SK-N-SH (cell line): ENCODE measurements around the gene AGXT2. TPM values are rescaled to one million over a fixed set of nuclear protein-coding genes. Genes with fewer than 3 reads are reported as not detected.
"Not testable (repeated sequence)": the region's sequence is repeated elsewhere in the genome, so short reads cannot be mapped to it uniquely, and the experiment has no call there.

Experiments
- CTCF ChIA-PET: fragments of 300-600, 350-600 bp; formaldehyde crosslinking; extraction: SDS; loops from one replicate; lab custom pipeline; 2021; lab: Yijun Ruan, JAX
- POLR2A ChIA-PET: fragments of 350-600 bp; sonication (Branson Sonifier 250); formaldehyde crosslinking; extraction: SDS; loops from one replicate; lab custom pipeline; 2020; ENCODE audit warnings: antibody characterized with exemption, inconsistent platforms; lab: Yijun Ruan, JAX
- DNase-seq: peaks from one replicate; pipeline ENCODE4 v3.0.0; 2012
- H2AFZ ChIP-seq: fragments of 200-600 bp; sonication (generic); 2 replicates; pipeline ENCODE4 v1.8.1; 2016; ENCODE audit warnings: antibody characterized with exemption, mild to moderate bottlenecking, low read depth
- H3F3A ChIP-seq: fragments of 200-600 bp; sonication (generic); replicated peaks from 2 replicates; pipeline ENCODE3; 2016; ENCODE audit warnings: antibody characterized with exemption, mild to moderate bottlenecking; ENCODE audit not compliant: insufficient read depth
- H3K27ac ChIP-seq, 2 experiments: fragments of 200-500 bp in 1 of 2; fragments of 200-600 bp in 1 of 2; sonication (Bioruptor generic) in 1 of 2; sonication (generic), shearing (Covaris generic) in 1 of 2; 2 replicates each; pipeline versions ENCODE4 v1.5.1 to v1.6.1; 2014 to 2016; ENCODE audit warnings: low read depth in 2 of 2, inconsistent platforms in 1 of 2, low read length in 1 of 2, mild to moderate bottlenecking in 1 of 2, mixed read lengths in 1 of 2
- H3K27me3 ChIP-seq: fragments of 200-600 bp; sonication (generic), shearing (Covaris generic); 2 replicates; pipeline ENCODE4 v1.6.1; 2016; ENCODE audit warnings: mixed run types; ENCODE audit not compliant: insufficient read depth
- H3K36me3 ChIP-seq, 2 experiments: fragments of 200-500 bp in 1 of 2; fragments of 200-600 bp in 1 of 2; sonication (Bioruptor generic) in 1 of 2; sonication (generic) in 1 of 2; replicated peaks in 1 of 2; 2 replicates each; pipeline versions ENCODE3 to v1.5.1; 2014 to 2016; ENCODE audit warnings: low read length in 1 of 2, mild to moderate bottlenecking in 1 of 2; ENCODE audit not compliant: insufficient read depth in 2 of 2, control insufficient read depth in 1 of 2
- H3K4me1 ChIP-seq, 2 experiments: fragments of 200-500 bp in 1 of 2; fragments of 200-600 bp in 1 of 2; sonication (Bioruptor generic) in 1 of 2; sonication (generic), shearing (Covaris generic) in 1 of 2; 2 replicates each; pipeline versions ENCODE4 v1.5.1 to v1.6.1; 2014 to 2016; ENCODE audit warnings: low read depth in 1 of 2, low read length in 1 of 2, mixed run types in 1 of 2; ENCODE audit not compliant: insufficient read depth in 2 of 2, control insufficient read depth in 1 of 2
- H3K4me2 ChIP-seq: fragments of 200-600 bp; sonication (generic), shearing (Covaris generic); 2 replicates; pipeline ENCODE4 v1.6.1; 2017; ENCODE audit warnings: mixed run types
- H3K4me3 ChIP-seq, 2 experiments: fragments of 200-500 bp in 1 of 2; fragments of 200-600 bp in 1 of 2; sonication (Bioruptor generic) in 1 of 2; sonication (generic), shearing (Covaris generic) in 1 of 2; 2 replicates each; pipeline versions ENCODE4 v1.5.1 to v1.8.1; 2014 to 2016; ENCODE audit warnings: low read depth in 2 of 2, inconsistent platforms in 1 of 2, low read length in 1 of 2, mild to moderate bottlenecking in 1 of 2, mixed read lengths in 1 of 2, moderate library complexity in 1 of 2
- H3K79me2 ChIP-seq: fragments of 200-600 bp; sonication (generic); 2 replicates; pipeline ENCODE4 v1.8.1; 2017; ENCODE audit warnings: mild to moderate bottlenecking; ENCODE audit not compliant: insufficient read depth
- H3K9ac ChIP-seq: fragments of 200-600 bp; sonication (generic); 2 replicates; pipeline ENCODE4 v1.6.1; 2017; ENCODE audit warnings: mixed run types
- H3K9me2 ChIP-seq: fragments of 200-600 bp; sonication (generic); 2 replicates; pipeline ENCODE4 v1.6.1; 2017; ENCODE audit warnings: mixed run types
- H3K9me3 ChIP-seq: fragments of 200-600 bp; sonication (generic); 2 replicates; pipeline ENCODE4 v1.6.1; 2017; ENCODE audit warnings: mixed run types, mild to moderate bottlenecking, moderate library complexity
- H4K20me1 ChIP-seq: fragments of 200-600 bp; sonication (generic); 2 replicates; pipeline ENCODE4 v1.6.1; 2017; ENCODE audit warnings: mild to moderate bottlenecking, mixed run types; ENCODE audit not compliant: insufficient read depth
- CHD2 ChIP-seq: fragments of 150-350 bp; IDR thresholded peaks from 2 replicates; pipeline ENCODE4 v1.6.1; 2018; ENCODE audit warnings: low read length; ENCODE audit not compliant: partially characterized antibody
- CTCF ChIP-seq: fragments of 200-600 bp; sonication (generic); IDR thresholded peaks from 2 replicates; pipeline ENCODE4 v1.6.1; 2017; ENCODE audit warnings: antibody characterized with exemption, mild to moderate bottlenecking, moderate library complexity
- ELF1 ChIP-seq: IDR thresholded peaks from 2 replicates; pipeline ENCODE4 v1.4.0; 2012
- FOXJ3 ChIP-seq: sonication (generic); formaldehyde crosslinking; IDR thresholded peaks from 2 replicates; pipeline ENCODE4 v1.5.1; 2020; ENCODE audit warnings: mild to moderate bottlenecking, missing genetic modification reagents
- GATA2 ChIP-seq: sonication (generic); formaldehyde crosslinking; IDR thresholded peaks from 2 replicates; pipeline ENCODE4 v1.5.0; 2020; ENCODE audit warnings: mild to moderate bottlenecking, missing genetic modification reagents
- IRF3 ChIP-seq: fragments of 150-350 bp; IDR thresholded peaks from 2 replicates; pipeline ENCODE4 v1.6.1; 2016; ENCODE audit warnings: mild to moderate bottlenecking, low read depth, low read length
- JUND ChIP-seq: IDR thresholded peaks from 2 replicates; pipeline ENCODE4 v1.4.0; 2012
- MXI1 ChIP-seq: IDR thresholded peaks from 2 replicates; pipeline ENCODE4 v1.6.1; 2012; ENCODE audit warnings: mild to moderate bottlenecking, low read depth, low read length, improper control_type of control experiment
- NFIC ChIP-seq: IDR thresholded peaks from 2 replicates; pipeline ENCODE4 v1.4.0; 2012; ENCODE audit warnings: borderline replicate concordance
- NRF1 ChIP-seq: IDR thresholded peaks from 2 replicates; pipeline ENCODE4 v1.6.1; 2012; ENCODE audit warnings: low read depth, mild to moderate bottlenecking, low read length
- PBX3 ChIP-seq: IDR thresholded peaks from 2 replicates; pipeline ENCODE4; 2012
- POLR2AphosphoS5 ChIP-seq: IDR thresholded peaks from 2 replicates; pipeline ENCODE4 v1.6.1; 2012; ENCODE audit warnings: low read depth, low read length
- RAD21 ChIP-seq: IDR thresholded peaks from 2 replicates; pipeline ENCODE4 v1.6.1; 2012; ENCODE audit warnings: mild to moderate bottlenecking, low read length
- RCOR1 ChIP-seq: fragments of 150-350 bp; IDR thresholded peaks from 2 replicates; pipeline ENCODE4 v1.6.1; 2017; ENCODE audit warnings: antibody characterized with exemption, low read length
- RXRA ChIP-seq: IDR thresholded peaks from 2 replicates; pipeline ENCODE4 v1.4.0; 2012; ENCODE audit warnings: low read depth, mild to moderate bottlenecking, borderline replicate concordance
- SMC3 ChIP-seq: IDR thresholded peaks from 2 replicates; pipeline ENCODE4 v1.6.1; 2012; ENCODE audit warnings: low read depth, low read length, improper control_type of control experiment
- TAF1 ChIP-seq: IDR thresholded peaks from 2 replicates; pipeline ENCODE4 v1.6.1; 2012; ENCODE audit warnings: low read depth, mild to moderate bottlenecking, low read length, moderate library complexity, borderline replicate concordance
- TCF12 ChIP-seq: IDR thresholded peaks from 2 replicates; pipeline ENCODE4 v1.4.0; 2012
- USF1 ChIP-seq: IDR thresholded peaks from 2 replicates; pipeline ENCODE4 v1.4.0; 2012; ENCODE audit warnings: low read depth, borderline replicate concordance
- YY1 ChIP-seq: IDR thresholded peaks from 2 replicates; pipeline ENCODE4 v1.4.0; 2012; ENCODE audit warnings: low read depth, mild to moderate bottlenecking
- WGBS: methylation state at CpG from one replicate; pipeline ENCODE4 v1.1.6; 2017; ENCODE audit warnings: low lambda C conversion rate; 5-methylcytosine and 5-hydroxymethylcytosine counted together
- polyA plus RNA-seq, 3 experiments: library from polyadenylated mRNA; depleted of rRNA; stranded (reverse); fragments of >200 nt; gene quantifications; 2 replicates each; pipeline ENCODE4 v1.2.3, GENCODE V29; 2012

Gene AGXT2
- polyA plus RNA-seq, 1 of the 3 experiments (the other 2 are of a cell fraction): not detected

- TF ChIP-seq TAF1: no peak
Measured at GRCh38 chr5:35038891-35039290, 8.9 kb downstream of the AGXT2 start (continued).

GRCh38 chr5:35036536-35036935 is 11.2 kb downstream of the AGXT2 start:
- ChIA-PET CTCF (interaction anchor here (0.6 to 3.1 kb wide), 2 partner anchors 33 to 515 kb away, joined by 3 to 9 read pairs; no protein-coding TSS in a partner anchor), POLR2A (no interaction called here)
- Histone ChIP-seq H3K9me2 (no peaks in the 10 kb centered on the region), H4K20me1 (no peaks in the 10 kb centered on the region), H3K27me3 (peaks cover 13% of the 10 kb centered on the region; the same call in 1 of the 2 replicates), H3K36me3 (no peaks in the 10 kb centered on the region), H3K9me3 (no peaks in the 10 kb centered on the region), H3K4me2 (no peak overlapping the region), H3K9ac (no peak overlapping the region), H3K4me3 (no peak overlapping the region), H3K4me1 (no peaks in the 10 kb centered on the region), H3F3A (no peaks in the 10 kb centered on the region), H2AFZ (no peak overlapping the region), H3K27ac (no peak overlapping the region), H3K79me2 (no peaks in the 10 kb centered on the region)
- no peak for TF ChIP-seq ELF1
- no peak for TF ChIP-seq YY1
- TF ChIP-seq FOXJ3 (CRISPR knock-in tag): no peak
- TF ChIP-seq POLR2AphosphoS5: no peak
- no peak for TF ChIP-seq JUND
- no peak for TF ChIP-seq GATA2
- no peak for TF ChIP-seq SMC3
- no peak for TF ChIP-seq PBX3
- no peak for TF ChIP-seq RXRA
- no peak for TF ChIP-seq RAD21
- no peak for TF ChIP-seq CTCF
- no peak for TF ChIP-seq RCOR1
- no peak for TF ChIP-seq MXI1
- no peak for TF ChIP-seq TCF12
- TF ChIP-seq CHD2: no peak
- TF ChIP-seq IRF3: no peak
- no peak for TF ChIP-seq NRF1
- no peak for TF ChIP-seq NFIC
- TF ChIP-seq USF1: no peak
- WGBS: 20% methylated on average over 4 of the region's 4 CpGs
- DNase-seq: no peak

GRCh38 chr5:35035929-35036328 is 11.8 kb downstream of the AGXT2 start:
- H3F3A ChIP-seq, H3K4me3 ChIP-seq, H3K27me3 ChIP-seq, H3K4me2 ChIP-seq, H4K20me1 ChIP-seq, H3K36me3 ChIP-seq, H3K9me3 ChIP-seq, H3K79me2 ChIP-seq, H3K27ac ChIP-seq, H3K9ac ChIP-seq, H3K9me2 ChIP-seq, H2AFZ ChIP-seq, H3K4me1 ChIP-seq, POLR2A ChIA-PET, DNase-seq: not testable (repeated sequence)
- WGBS: 41% methylated on average over 4 of the region's 4 CpGs
- CTCF ChIA-PET: interaction anchor here (1.3 to 3.1 kb wide), 2 partner anchors 9 to 32 kb away, joined by 3 to 9 read pairs; no protein-coding TSS in a partner anchor
